Gastroesophageal sphincter (tissue), 4 donors: ENCODE results near the gene CDC42BPB. TPM values are rescaled to one million over a fixed set of nuclear protein-coding genes. Genes with fewer than 3 reads are reported as not detected.

ENCODE experiments used
- total RNA-seq, 4 donors: library from RNA; depleted of rRNA; stranded (reverse); fragments of >200 nt; gene quantifications; one replicate each; pipeline ENCODE4 v1.1.0, GENCODE V29; 2016

Gene CDC42BPB
- total RNA-seq, 4 donors from 2014 or later: 86.7 to 151 (median 97.3) TPM

Other genes with a start within 250 kb of the CDC42BPB start
- gene AMN, start 134.9 kb downstream of the CDC42BPB start, total RNA-seq: under 1 TPM in 1 of 4 donors, not detected in 3; 0.59 TPM
- not detected for gene LBHD2, start 26.7 kb upstream of the CDC42BPB start, total RNA-seq
- 1 to 10 TPM in 1 of 4 donors, under 1 TPM in 2, not detected in 1; 0.40 to 3.6 (median 0.45) TPM for gene EXOC3L4, start 37.2 kb upstream of the CDC42BPB start, total RNA-seq
- gene TNFAIP2, start 65.9 kb upstream of the CDC42BPB start, total RNA-seq: 10 to 100 TPM; 51.6 to 61.9 (median 59.1) TPM